Right lobe of liver (tissue), 6 donors: ENCODE measurements around the gene GPC5. TPM values are rescaled to one million over a fixed set of nuclear protein-coding genes. Genes with fewer than 3 reads are reported as not detected.
A peak's percentile ranks its signal among the peaks of the same experiment; 100 is the strongest.

Experiments
- ATAC-seq, 4 donors: fragments of 200-7000 bp; cut with Tn5 transposase; one replicate each; pipeline ENCODE4 v1.9.1; 2020; ENCODE audit warnings: mild to moderate bottlenecking in 4 of 4, moderate library complexity in 4 of 4
- DNase-seq, 3 donors: peaks; one replicate each; pipeline ENCODE4 v3.0.0-alpha.2; 2020
- H3K27ac ChIP-seq, 3 donors: fragments of 200-600 bp; one replicate each; pipeline ENCODE4 v1.8.0; 2022
- H3K27me3 ChIP-seq, 2 donors: fragments of 200-600 bp; one replicate each; pipeline ENCODE4 v1.8.0; 2022
- H3K36me3 ChIP-seq, 4 donors: fragments of 200-600 bp; sonication (generic) in 1 of 4; one replicate each; pipeline versions ENCODE4 v1.5.1 to v1.8.0; 2017 to 2022; ENCODE audit warnings: control low read depth in 1 of 4
- H3K4me1 ChIP-seq, 4 donors: fragments of 200-600 bp; sonication (generic) in 1 of 4; one replicate each; pipeline versions ENCODE4 v1.5.1 to v1.8.0; 2017 to 2022; ENCODE audit warnings: control low read depth in 1 of 4
- H3K4me3 ChIP-seq, 3 donors: fragments of 200-600 bp; one replicate each; pipeline ENCODE4 v1.8.0; 2022
- H3K9me3 ChIP-seq, 4 donors: fragments of 200-600 bp; sonication (generic) in 1 of 4; one replicate each; pipeline versions ENCODE4 v1.5.1 to v1.8.0; 2017 to 2022; ENCODE audit warnings: control low read depth in 1 of 4
- CTCF ChIP-seq, 4 donors: fragments of 200-600 bp in 3 of 4; fragments of 450-650 bp in 1 of 4; IDR thresholded peaks; one replicate each; pipeline versions ENCODE4 v1.5.1 to v1.8.0; 2016 to 2022; ENCODE audit warnings: antibody characterized with exemption in 4 of 4, mild to moderate bottlenecking in 2 of 4
- POLR2A ChIP-seq: fragments of 450-650 bp; IDR thresholded peaks from one replicate; pipeline ENCODE4 v1.6.1; 2017; ENCODE audit warnings: antibody characterized with exemption, mild to moderate bottlenecking
- WGBS: methylation state at CpG from one replicate; pipeline ENCODE4 v1.1.6; 2018; ENCODE audit warnings: low coverage, low lambda C conversion rate; ENCODE audit not compliant: insufficient coverage; ENCODE audit errors: missing lambda C conversion rate; 5-methylcytosine and 5-hydroxymethylcytosine counted together
- intact Hi-C, 2 donors: fragments of 100-400 bp; cut with DNase I; formaldehyde crosslinking; loops; one replicate each; pipeline versions ENCODE4 v1.11.2 to v1.14.1; 2022
- total RNA-seq, 6 experiments: library from RNA; depleted of rRNA in 2 of 6; stranded (reverse); fragments of >200 nt in 2 of 6; fragmentation: NEBNext Ultra II Directional in 3 of 6; extraction: Animal tissue kit (Norgen Biotek cat#: 25700) in 3 of 6; gene quantifications; one replicate each; pipeline versions ENCODE4 v1.1.0 to v1.2.4, GENCODE V29; 2016 to 2023
- donor health status: DM: no; HTN: yes; CAD: no.
- donor health status: DM: no; HTN: no; CAD: no.
- donor health status: DM: no; HTN: no; CAD: no.
- donor health status: DM: no; HTN: yes; CAD: no.
- donor health status: DM: no; HTN: yes; CAD: no.

GPC5 gene
- total RNA-seq, 6 experiments from 2014 or later = 0.12 to 0.99 (median 0.66) TPM

GRCh38 chr13:91771229-91771628, 372.8 kb downstream of the GPC5 start:
- TF ChIP-seq CTCF (IDR thresholded peaks at IDR 0.05) (no peak), POLR2A (no peak)

GRCh38 chr13:91773591-91774227, 375.3 kb downstream of the GPC5 start:
- intact Hi-C loops = no loop called here
- H3K4me1 ChIP-seq = no peaks in the 10 kb centered on the region
- H3K27me3 ChIP-seq = no peaks in the 10 kb centered on the region
- H3K4me3 ChIP-seq = no peak overlapping the region
- WGBS = 52% methylated on average over 3 of the region's 3 CpGs
- TF ChIP-seq POLR2A (no peak), CTCF (IDR thresholded peaks at IDR 0.05) (no peak)
- ATAC-seq = no peak
- H3K9me3 ChIP-seq = no peaks in the 10 kb centered on the region
- no peak overlapping the region for H3K27ac ChIP-seq
- DNase-seq = no peak
- H3K36me3 ChIP-seq = no peaks in the 10 kb centered on the region

More at GRCh38 chr13:91771229-91771628, 372.8 kb downstream of the GPC5 start:
- intact Hi-C loops = no loop called here
- H3K4me3 ChIP-seq = no peak overlapping the region
- no peaks in the 10 kb centered on the region for H3K27me3 ChIP-seq
- H3K27ac ChIP-seq = no peak overlapping the region
- H3K9me3 ChIP-seq = no peaks in the 10 kb centered on the region
- DNase-seq (no peak), ATAC-seq (peak in 2 of 4 donors; percentile 41 to 76)
- no peaks in the 10 kb centered on the region for H3K36me3 ChIP-seq
- WGBS = 0% methylated on average over 1 of the region's 1 CpG
- H3K4me1 ChIP-seq = no peaks in the 10 kb centered on the region

GRCh38 chr13:91774397-91774796, 376.0 kb downstream of the GPC5 start:
- Histone ChIP-seq H3K9me3 (no peaks in the 10 kb centered on the region), H3K4me3 (no peak overlapping the region), H3K27ac (no peak overlapping the region), H3K27me3 (no peaks in the 10 kb centered on the region), H3K4me1 (no peaks in the 10 kb centered on the region), H3K36me3 (no peaks in the 10 kb centered on the region)
- 96% methylated on average over 3 of the region's 3 CpGs for WGBS
- no peak for TF ChIP-seq CTCF (IDR thresholded peaks at IDR 0.05)
- TF ChIP-seq POLR2A = no peak
- intact Hi-C loops = no loop called here
- ATAC-seq (no peak), DNase-seq (no peak)

- ATAC-seq (no peak), DNase-seq (no peak)
- H3K4me3 ChIP-seq = no peak overlapping the region
- H3K27me3 ChIP-seq = no peaks in the 10 kb centered on the region
- 52% methylated on average over 2 of the region's 2 CpGs for WGBS
- TF ChIP-seq CTCF (IDR thresholded peaks at IDR 0.05) (no peak), POLR2A (no peak)
- no peaks in the 10 kb centered on the region for H3K4me1 ChIP-seq
- intact Hi-C loops = no loop called here
- no peak overlapping the region for H3K27ac ChIP-seq
- H3K36me3 ChIP-seq = no peaks in the 10 kb centered on the region
- no peaks in the 10 kb centered on the region for H3K9me3 ChIP-seq
Observed at GRCh38 chr13:91776611-91777193, 378.3 kb downstream of the GPC5 start.
